K562 (cell line): ENCODE results near the gene CIAO3. TPM values are rescaled to one million over a fixed set of nuclear protein-coding genes. Genes with fewer than 3 reads are reported as not detected.

Source experiments
- ATAC-seq: fragments of 200-7000 bp; cut with Tn5 transposase; 3 replicates; pipeline ENCODE4 v1.9.1; 2020; ENCODE audit warnings: moderate library complexity
- BruUV-seq: library from RNA; stranded (reverse); fragments of 400-500 nt; replicated peaks from 2 replicates; lab custom pipeline; 2021; lab: Mats Ljungman, UMichigan
- CTCF ChIA-PET: fragments of 300-600 bp; formaldehyde crosslinking; extraction: SDS; loops from one replicate; lab custom pipeline; 2021; ENCODE audit warnings: low intra/inter-chr PET ratio; lab: Yijun Ruan, JAX
- POLR2A ChIA-PET: fragments of 300-600, 350-650 bp; sonication (Branson Sonifier 250); formaldehyde crosslinking; extraction: SDS; loops from one replicate; lab custom pipeline; 2021; ENCODE audit warnings: antibody characterized with exemption, inconsistent platforms; lab: Yijun Ruan, JAX
- DNase-seq, 4 experiments: peaks; one replicate each; pipeline versions ENCODE4 v3.0.0 to v3.0.0-alpha.2; 2011 to 2018; ENCODE audit warnings: low spot score in 3 of 4, mixed read lengths in 3 of 4; ENCODE audit errors: extremely low read depth in 1 of 4
- FAIRE-seq: peaks from 2 replicates; lab custom pipeline; 2011; peaks lifted over from hg19 to GRCh38; lab: Jason Lieb, UNC
- H2AFZ ChIP-seq: 2 replicates; pipeline ENCODE4 v1.6.0; 2011; ENCODE audit warnings: low read depth, low read length, control low read depth, inconsistent platforms
- H3K27ac ChIP-seq: fragments of 200-600 bp; 3 replicates; pipeline ENCODE4 v1.8.0; 2011; ENCODE audit warnings: low read depth, mild to moderate bottlenecking, control low read depth, inconsistent platforms, low read length, moderate library complexity, mixed read lengths; ENCODE audit errors: extremely low read depth
- H3K27me3 ChIP-seq, 2 experiments: fragments of 300-600 bp in 1 of 2; 2 replicates in 1 of 2; 3 replicates in 1 of 2; pipeline versions ENCODE4 v1.6.0 to v1.8.0; 2011; ENCODE audit warnings: inconsistent platforms in 2 of 2, low read length in 2 of 2, mild to moderate bottlenecking in 1 of 2, mixed read lengths in 1 of 2, moderate library complexity in 1 of 2; ENCODE audit not compliant: control insufficient read depth in 2 of 2, insufficient read depth in 2 of 2
- H3K36me3 ChIP-seq: fragments of 300-600 bp; 3 replicates; pipeline ENCODE4 v1.8.0; 2011; ENCODE audit warnings: mild to moderate bottlenecking, low read length, inconsistent platforms; ENCODE audit not compliant: control insufficient read depth, insufficient read depth
- H3K4me1 ChIP-seq, 2 experiments: fragments of 200-600 bp in 1 of 2; replicated peaks in 1 of 2; 2 replicates in 1 of 2; 3 replicates in 1 of 2; pipeline versions ENCODE4 v1.5.1 to v1.8.0; 2011; ENCODE audit warnings: inconsistent platforms in 2 of 2, low read length in 2 of 2, mild to moderate bottlenecking in 1 of 2, mixed read lengths in 1 of 2, moderate library complexity in 1 of 2; ENCODE audit not compliant: control insufficient read depth in 2 of 2, insufficient read depth in 2 of 2
- H3K4me2 ChIP-seq: 2 replicates; pipeline ENCODE4 v1.6.1; 2011; ENCODE audit warnings: low read length, control low read depth, inconsistent platforms, mixed read lengths; ENCODE audit not compliant: insufficient read depth
- H3K4me3 ChIP-seq: fragments of 200-600 bp; sonication (generic), shearing (Covaris generic); 2 replicates; pipeline ENCODE4 v1.5.1; 2016; ENCODE audit warnings: control low read depth, inconsistent platforms
- H3K79me2 ChIP-seq: fragments of 200-600 bp; 3 replicates; pipeline ENCODE4 v1.8.0; 2011; ENCODE audit warnings: low read length, inconsistent platforms; ENCODE audit not compliant: control insufficient read depth, insufficient read depth
- H3K9ac ChIP-seq, 2 experiments: 2 replicates each; pipeline versions ENCODE4 v1.6.0 to v1.6.1; 2011; ENCODE audit warnings: low read depth in 2 of 2, low read length in 2 of 2, control low read depth in 1 of 2, inconsistent platforms in 1 of 2, mild to moderate bottlenecking in 1 of 2, mixed read lengths in 1 of 2; ENCODE audit not compliant: insufficient read depth in 1 of 2
- H3K9me1 ChIP-seq: one replicate; pipeline ENCODE4 v1.6.0; 2011; ENCODE audit warnings: inconsistent platforms, mild to moderate bottlenecking, low read length, moderate library complexity; ENCODE audit not compliant: control insufficient read depth, insufficient read depth
- H3K9me3 ChIP-seq: replicated peaks from 2 replicates; pipeline ENCODE4 v1.5.1; 2011; ENCODE audit warnings: low read depth, low read length, inconsistent platforms; ENCODE audit not compliant: control insufficient read depth, insufficient read depth
- H4K20me1 ChIP-seq: replicated peaks from 2 replicates; pipeline ENCODE4 v1.6.1; 2011; ENCODE audit warnings: low read length, inconsistent platforms, mixed read lengths; ENCODE audit not compliant: control insufficient read depth, insufficient read depth
- ARID4B ChIP-seq: sonication (generic); formaldehyde crosslinking; IDR thresholded peaks from 2 replicates; pipeline ENCODE4 v1.8.0; 2022; ENCODE audit warnings: mild to moderate bottlenecking, missing genetic modification reagents
- BCLAF1 ChIP-seq, 2 experiments: fragments of 450-650 bp in 1 of 2; IDR thresholded peaks; 2 replicates each; pipeline ENCODE4 v1.6.1; 2011 to 2017; ENCODE audit warnings: low read depth in 2 of 2, antibody characterized with exemption in 1 of 2, borderline replicate concordance in 1 of 2, low read length in 1 of 2, mild to moderate bottlenecking in 1 of 2, mixed read lengths in 1 of 2; ENCODE audit not compliant: control insufficient read depth in 1 of 2
- E2F3 ChIP-seq: fragments of 250-450 bp; sonication (Bioruptor Pico); IDR thresholded peaks from 2 replicates; pipeline ENCODE4 v1.4.0; 2020; ENCODE audit warnings: mild to moderate bottlenecking
- ELF1 ChIP-seq: fragments of 200-800 bp; sonication (Bioruptor generic); IDR thresholded peaks from 2 replicates; pipeline ENCODE4 v1.6.1; 2016; ENCODE audit warnings: missing genetic modification characterization, missing compliant biosample characterization
- ELF4 ChIP-seq: fragments of 450-650 bp; formaldehyde crosslinking; IDR thresholded peaks from 2 replicates; pipeline ENCODE4 v1.4.0; 2022; ENCODE audit warnings: missing genetic modification characterization
- FOSL1 ChIP-seq: fragments of 200-800 bp; sonication (Bioruptor generic); conservative IDR thresholded peaks from 2 replicates; pipeline ENCODE4 v1.6.1; 2016; ENCODE audit warnings: missing genetic modification characterization, missing compliant biosample characterization
- HOXB6 ChIP-seq: fragments of 250-450 bp; sonication (Bioruptor Pico); IDR thresholded peaks from 2 replicates; pipeline ENCODE4 v1.5.1; 2022; ENCODE audit warnings: mild to moderate bottlenecking, borderline replicate concordance
- RB1 ChIP-seq: fragments of 450-650 bp; IDR thresholded peaks from 2 replicates; pipeline ENCODE4 v1.6.1; 2017; ENCODE audit warnings: low read depth, mild to moderate bottlenecking
- SAFB ChIP-seq: fragments of 200-400 bp; formaldehyde crosslinking; IDR thresholded peaks from 2 replicates; pipeline ENCODE4 v1.6.1; 2017; ENCODE audit warnings: low read depth, low read length, borderline replicate concordance
- SIN3A ChIP-seq, 2 experiments: fragments of 150-350 bp in 1 of 2; IDR thresholded peaks; 2 replicates each; pipeline ENCODE4 v1.6.1; 2011 to 2016; ENCODE audit warnings: borderline replicate concordance in 2 of 2, low read depth in 2 of 2, low read length in 2 of 2, mild to moderate bottlenecking in 2 of 2, moderate library complexity in 2 of 2; ENCODE audit not compliant: control insufficient read depth in 1 of 2
- ZNF695 ChIP-seq: fragments of 450-650 bp; formaldehyde crosslinking; IDR thresholded peaks from 2 replicates; pipeline ENCODE4 v1.4.0; 2020; ENCODE audit warnings: mild to moderate bottlenecking, moderate library complexity
- ZNF76 ChIP-seq: fragments of 250-450 bp; sonication (Bioruptor Pico); IDR thresholded peaks from 2 replicates; pipeline ENCODE4 v1.4.0; 2020; ENCODE audit warnings: mild to moderate bottlenecking, moderate library complexity, borderline replicate concordance
- WGBS: fragments of 100-300 bp; shearing (Covaris generic); methylation state at CpG from one replicate; pipeline ENCODE4 v1.1.6; 2016; ENCODE audit warnings: low coverage, mixed read lengths; ENCODE audit not compliant: insufficient coverage; ENCODE audit errors: missing lambda C conversion rate; 5-methylcytosine and 5-hydroxymethylcytosine counted together
- in situ Hi-C: fragments of 300-500 bp; cut with MboI; formaldehyde crosslinking; loops from 4 replicates; pipeline ENCODE4 v1.15.0; 2018; ENCODE audit warnings: inconsistent platforms, mixed read lengths
- intact Hi-C: fragments of 100-400 bp; cut with micrococcal nuclease; formaldehyde crosslinking; loops from 2 replicates; pipeline ENCODE4 v1.14.2; 2022
- polyA plus RNA-seq, 8 experiments: library from polyadenylated mRNA; depleted of rRNA in 4 of 8; stranded (reverse) in 5 of 8; unstranded in 3 of 8; fragments of >200 nt; fragmentation: Nextera tagmentation in 2 of 8; fragmentation: Illumina TruSeq in 1 of 8; extraction: Ambion mirVana in 2 of 8; extraction: Trizol in 1 of 8; gene quantifications; 2 replicates each; pipeline versions ENCODE4 v1.2.1 to v1.2.3, GENCODE V29; 2011 to 2014; ENCODE audit warnings: inconsistent platforms in 1 of 8, missing spikeins in 1 of 8
- total RNA-seq, 7 experiments: library from RNA; depleted of rRNA in 6 of 7; stranded (reverse); fragments of >200 nt in 6 of 7; fragmentation: Illumina TruSeq in 2 of 7; extraction: Trizol in 2 of 7; gene quantifications; 2 replicates each; pipeline versions ENCODE4 v1.2.1 to v1.2.3, GENCODE V29; 2011 to 2021; ENCODE audit warnings: low replicate concordance in 1 of 7

The CIAO3 gene
- total and polyA plus RNA-seq, 9 of the 15 experiments (the other 6 are each of a cell fraction or from before 2014, with no cell fraction given), result 2.2 to 35.6 (median 18.7) TPM

- intact Hi-C loops, result no loop called here
- Histone ChIP-seq H3K9me1 (peaks cover 3% of the 10 kb centered on the region), H4K20me1 (no peaks in the 10 kb centered on the region; the same call in 1 of the 2 replicates), H3K36me3 (peaks cover 31% of the 10 kb centered on the region; the same call in 2 of the 3 replicates), H3K4me1 (peaks cover 12 to 99% of the 10 kb centered on the region in 2 experiments; a peak in 4 of 5 replicates), H3K27me3 (no peaks in the 10 kb centered on the region), H3K27ac (peak within 1 kb of the TSS; percentile 97), H3K4me3 (peak within 1 kb of the TSS; percentile 100), H3K4me2 (peak within 1 kb of the TSS; percentile 90), H2AFZ (peak within 1 kb of the TSS; percentile 99), H3K9me3 (no peaks in the 10 kb centered on the region), H3K79me2 (peaks cover 49% of the 10 kb centered on the region), H3K9ac (peak within 1 kb of the TSS; percentile 96 to 99)
- 1% methylated on average over 58 of the region's 106 CpGs for WGBS
- ATAC-seq (peak; percentile 84), DNase-seq (peak; percentile 86 to 97 (median 92)), FAIRE-seq (peak; percentile 89)
- no TSS peak for BruUV-seq
- in situ Hi-C loops, result no loop called here
- CTCF ChIA-PET, result no interaction called here
- POLR2A ChIA-PET, result interaction anchor here (0.6 to 2.3 kb wide), 15 partner anchors 9 to 1089 kb away, joined by 3 to 16 read pairs (median 3); partner anchors contain the start of gene CIAO3
- TF ChIP-seq SAFB (0 out of 2 replicates have a peak, but pooled peaks have one; percentile 4), SIN3A (IDR thresholded peaks at IDR 0.05; ENCODE audit: borderline replicate concordance in 2 of 2, control insufficient read depth in 1 of 2, low read depth in 2 of 2, low read length in 2 of 2) (peak; percentile 49 to 84; a peak in 1 of 4 replicates), BCLAF1 (IDR thresholded peaks at IDR 0.05; ENCODE audit: borderline replicate concordance in 1 of 2, control insufficient read depth in 1 of 2, low read depth in 2 of 2, low read length in 1 of 2) (peak in 1 of 2 experiments; percentile 68; a peak in 1 of 4 replicates), E2F3 (CRISPR knock-in tag) (peak; percentile 64; the same call in 1 of the 2 replicates), FOSL1 (tag) (peak; percentile 38; the same call in 1 of the 2 replicates), ARID4B (CRISPR knock-in tag) (peak; percentile 90), ELF1 (peak; percentile 89), ELF4 (no peak), RB1 (peak; percentile 85), HOXB6 (CRISPR knock-in tag) (no peak), ZNF695 (CRISPR knock-in tag) (no peak), ZNF76 (CRISPR knock-in tag) (peak; percentile 57; the same call in 1 of the 2 replicates)
Observed at GRCh38 chr16:720990-721764, 19.6 kb downstream of the CIAO3 start, which contains the start of gene ANTKMT. ANTKMT (plus strand) TSS chr16:721146; CDS start chr16:721275, 129 bp downstream.
